Adrenal gland (tissue), 12 donors: ENCODE results near the gene C5orf22. TPM values are rescaled to one million over a fixed set of nuclear protein-coding genes. Genes with fewer than 3 reads are reported as not detected.

Source experiments
- DNase-seq, 7 donors: peaks; one replicate each; pipeline ENCODE4 v3.0.0-alpha.2; 2019 to 2020
- H3K27ac ChIP-seq, 5 donors: fragments of 200-600 bp; sonication (generic) in 4 of 5; 1 replicate in 3 of 5; 2 replicates in 2 of 5; pipeline versions ENCODE4 v1.5.1 to v1.8.0; 2016 to 2020; ENCODE audit warnings: mild to moderate bottlenecking in 1 of 5
- H3K27me3 ChIP-seq: fragments of 200-600 bp; 2 replicates; pipeline ENCODE4 v1.8.0; 2021
- H3K36me3 ChIP-seq, 2 donors: fragments of 200-600 bp; replicated peaks in 1 of 2; 1 replicate in 1 of 2; 2 replicates in 1 of 2; pipeline versions ENCODE4 v1.5.1 to v1.8.0; 2018 to 2022
- H3K4me1 ChIP-seq, 2 donors: fragments of 200-600 bp; replicated peaks in 1 of 2; 1 replicate in 1 of 2; 2 replicates in 1 of 2; pipeline versions ENCODE4 v1.5.1 to v1.8.0; 2018 to 2021
- H3K4me3 ChIP-seq, 4 donors: fragments of 200-600 bp; sonication (generic) in 3 of 4; one replicate each; pipeline ENCODE4 v1.5.1; 2016 to 2018
- H3K9me3 ChIP-seq, 3 donors: fragments of 200-600 bp; sonication (generic) in 1 of 3; replicated peaks in 1 of 3; 1 replicate in 2 of 3; 2 replicates in 1 of 3; pipeline versions ENCODE4 v1.5.1 to v1.8.0; 2016 to 2021
- CTCF ChIP-seq, 6 experiments: fragments of 450-650 bp in 4 of 6; fragments of 200-600 bp in 2 of 6; sonication (generic) in 1 of 6; IDR thresholded peaks; 1 replicate in 5 of 6; 2 replicates in 1 of 6; pipeline versions ENCODE4 v1.5.1 to v1.8.0; 2016 to 2021; ENCODE audit warnings: antibody characterized with exemption in 6 of 6, mild to moderate bottlenecking in 2 of 6, moderate library complexity in 1 of 6
- POLR2A ChIP-seq, 2 donors: fragments of 450-650 bp; IDR thresholded peaks; one replicate each; pipeline ENCODE4 v1.6.1; 2017; ENCODE audit warnings: antibody characterized with exemption in 2 of 2, mild to moderate bottlenecking in 2 of 2, moderate library complexity in 1 of 2
- WGBS, 4 donors: extraction: QIAGEN DNeasy Blood & Tissue Kit in 2 of 4; methylation state at CpG; one replicate each; pipeline versions ENCODE4 v1.1.5 to v1.1.7; 2013 to 2017; 5-methylcytosine and 5-hydroxymethylcytosine counted together
- intact Hi-C, 2 donors: fragments of 100-400 bp; cut with DNase I; formaldehyde crosslinking; loops; one replicate each; pipeline versions ENCODE4 v1.14.1 to v1.15.0; 2022 to 2023
- polyA plus RNA-seq, 3 donors: library from polyadenylated mRNA; stranded (reverse); fragments of 200-250 nt in 2 of 3; fragments of 350-450 nt in 1 of 3; fragmentation: Illumina TruSeq in 1 of 3; extraction: RNeasy Lipid Tissue Mini Kit (QIAGEN cat#74804) in 1 of 3; gene quantifications; one replicate each; pipeline ENCODE4 v1.2.3, GENCODE V29; 2013 to 2014
- total RNA-seq, 9 donors: library from RNA; depleted of rRNA in 4 of 9; stranded (reverse); fragments of >200 nt in 4 of 9; fragments of 120-200 nt in 1 of 9; fragmentation: NEBNext Ultra II Directional in 1 of 9; extraction: Animal tissue kit (Norgen Biotek cat#: 25700) in 1 of 9; gene quantifications; one replicate each; pipeline versions ENCODE4 v1.1.0 to v1.2.4, GENCODE V29; 2013 to 2023
- donor health status: healthy with polysubstance abuse.
- donor health status: Bipolar disorder and iron deficiency.
- donor health status: DM: yes; HTN: yes; CAD: no.
- donor health status: DM: no; HTN: no; CAD: no.
- donor health status: DM: no; HTN: no; CAD: no.
- donor health status: DM: yes; HTN: yes; CAD: no.

The C5orf22 gene
- total and polyA plus RNA-seq, 12 donors = 3.8 to 24.0 (median 16.9) TPM

- WGBS, 4 donors = 0 to 2% (median 0%) methylated on average over 11 to 13 of the region's 13 CpGs
These were observed 586 bp upstream of the C5orf22 start for GRCh38 chr5:31531543-31531887.

GRCh38 chr5:31534527-31535046 lies 2.5 kb downstream of the C5orf22 start:
- Histone ChIP-seq H3K9me3 (no peaks in the 10 kb centered on the region), H3K4me1 (peaks cover 15 to 30% of the 10 kb centered on the region in 2 donors), H3K4me3 (no peak overlapping the region), H3K27me3 (no peaks in the 10 kb centered on the region), H3K36me3 (peaks cover 0 to 49% of the 10 kb centered on the region in 2 donors), H3K27ac (no peak overlapping the region)
- no peak for DNase-seq
- TF ChIP-seq POLR2A (IDR thresholded peaks at IDR 0.05) (no peak), CTCF (IDR thresholded peaks at IDR 0.05) (no peak)
- intact Hi-C loops = no loop called here
- 84 to 94% (median 85%) methylated on average over 1 of the region's 1 CpG for WGBS, 4 donors

More at GRCh38 chr5:31531543-31531887, 586 bp upstream of the C5orf22 start:
- H3K4me1 ChIP-seq = peaks cover 15 to 30% of the 10 kb centered on the region in 2 donors
- no peaks in the 10 kb centered on the region for H3K9me3 ChIP-seq
- peak; percentile 18 to 59 (median 32) for DNase-seq
- peak overlapping the region in 4 of 5 donors; percentile 48 to 76 (median 63) for H3K27ac ChIP-seq
- intact Hi-C loops = no loop called here
- no peaks in the 10 kb centered on the region for H3K27me3 ChIP-seq
- H3K36me3 ChIP-seq = peaks cover 0 to 48% of the 10 kb centered on the region in 2 donors
- TF ChIP-seq POLR2A (IDR thresholded peaks at IDR 0.05) (no peak), CTCF (IDR thresholded peaks at IDR 0.05) (no peak)
- peak overlapping the region in 2 of 4 donors; percentile 76 to 84 for H3K4me3 ChIP-seq

- peaks cover 8 to 18% of the 10 kb centered on the region in 2 donors for H3K4me1 ChIP-seq
- intact Hi-C loops = no loop called here
These were observed 4.8 kb downstream of the C5orf22 start for GRCh38 chr5:31536873-31537272.

GRCh38 chr5:31537349-31537748 lies 5.2 kb downstream of the C5orf22 start:
- no peak for DNase-seq
- no peak for TF ChIP-seq POLR2A (IDR thresholded peaks at IDR 0.05)
- TF ChIP-seq CTCF (IDR thresholded peaks at IDR 0.05) = no peak
- intact Hi-C loops = no loop called here
- Histone ChIP-seq H3K4me1 (peaks cover 8 to 18% of the 10 kb centered on the region in 2 donors), H3K36me3 (peaks cover 0 to 73% of the 10 kb centered on the region in 2 donors), H3K4me3 (no peak overlapping the region), H3K27ac (no peak overlapping the region), H3K9me3 (no peaks in the 10 kb centered on the region), H3K27me3 (no peaks in the 10 kb centered on the region)

More at GRCh38 chr5:31536873-31537272, 4.8 kb downstream of the C5orf22 start:
- WGBS, 4 donors = 84 to 92% (median 89%) methylated on average over 3 of the region's 3 CpGs
- Histone ChIP-seq H3K36me3 (peaks cover 0 to 68% of the 10 kb centered on the region in 2 donors), H3K9me3 (no peaks in the 10 kb centered on the region), H3K27ac (no peak overlapping the region), H3K27me3 (no peaks in the 10 kb centered on the region), H3K4me3 (no peak overlapping the region)
- DNase-seq = no peak
- no peak for TF ChIP-seq POLR2A (IDR thresholded peaks at IDR 0.05)
- TF ChIP-seq CTCF (IDR thresholded peaks at IDR 0.05) = no peak
